GM23338 (cell line): ENCODE results near the gene RBM28.

Source experiments
- CREB1 ChIP-seq: fragments of 250-450 bp; sonication (Bioruptor Pico); IDR thresholded peaks from 2 replicates; pipeline ENCODE4 v1.5.0; 2020; ENCODE audit warnings: low read depth, mild to moderate bottlenecking, moderate library complexity
- CTCF ChIP-seq, 2 experiments: fragments of 200-600 bp in 1 of 2; sonication (generic) in 1 of 2; conservative IDR thresholded peaks; 2 replicates each; pipeline versions ENCODE4 v1.5.1 to v1.6.1; 2016 to 2017; ENCODE audit warnings: antibody characterized with exemption in 2 of 2, low read depth in 2 of 2, mild to moderate bottlenecking in 2 of 2, moderate library complexity in 1 of 2
- ETS1 ChIP-seq: IDR thresholded peaks from 2 replicates; pipeline ENCODE4 v1.6.1; 2016; ENCODE audit warnings: antibody characterized with exemption
- EZH2 ChIP-seq: fragments of 200-600 bp; sonication (generic); IDR thresholded peaks from one replicate; pipeline ENCODE4 v1.8.0; 2017; ENCODE audit warnings: antibody characterized with exemption, mild to moderate bottlenecking, low read depth; ENCODE audit not compliant: unreplicated experiment
- EZH2phosphoT487 ChIP-seq: fragments of 200-600 bp; sonication (generic); IDR thresholded peaks from one replicate; pipeline ENCODE4 v1.8.1; 2018; ENCODE audit warnings: antibody characterized with exemption; ENCODE audit not compliant: unreplicated experiment
- JUNB ChIP-seq: IDR thresholded peaks from one replicate; pipeline ENCODE4 v1.6.1; 2016; ENCODE audit warnings: antibody characterized with exemption; ENCODE audit not compliant: unreplicated experiment
- NANOG ChIP-seq: IDR thresholded peaks from 2 replicates; pipeline ENCODE4 v1.6.1; 2016; ENCODE audit warnings: antibody characterized with exemption, borderline replicate concordance
- POLR2AphosphoS5 ChIP-seq: IDR thresholded peaks from 2 replicates; pipeline ENCODE4 v1.6.1; 2016; ENCODE audit warnings: antibody characterized with exemption, low read depth
- REST ChIP-seq: IDR thresholded peaks from one replicate; pipeline ENCODE4 v1.6.1; 2018; ENCODE audit warnings: antibody characterized with exemption; ENCODE audit not compliant: unreplicated experiment
- STAT1 ChIP-seq: IDR thresholded peaks from one replicate; pipeline ENCODE4 v1.6.1; 2016; ENCODE audit warnings: antibody characterized with exemption; ENCODE audit not compliant: unreplicated experiment
- ZNF114 ChIP-seq: fragments of 250-450 bp; sonication (Bioruptor Pico); IDR thresholded peaks from 2 replicates; pipeline ENCODE4 v1.5.0; 2020; ENCODE audit warnings: mild to moderate bottlenecking, moderate library complexity

- no peak for TF ChIP-seq CTCF (conservative IDR thresholded peaks at IDR 0.05; ENCODE audit: low read depth in 2 of 2)
- no peak for TF ChIP-seq POLR2AphosphoS5
- no peak for TF ChIP-seq REST
- no peak for TF ChIP-seq EZH2phosphoT487
- TF ChIP-seq CREB1 = no peak
- no peak for TF ChIP-seq EZH2
- TF ChIP-seq ZNF114 (CRISPR knock-in tag) = no peak
- no peak for TF ChIP-seq NANOG
- TF ChIP-seq ETS1 = no peak
- TF ChIP-seq JUNB = no peak
- TF ChIP-seq STAT1 = no peak
Measured at GRCh38 chr7:128370491-128370890, 26.8 kb upstream of the RBM28 start.
